ENCODE data around the gene SPECC1. TPM values are rescaled to one million over a fixed set of nuclear protein-coding genes. Genes with fewer than 3 reads are reported as not detected.

SPECC1 gene
- total and polyA plus RNA-seq, 2 donors (not counting 3 experiments of a cell fraction or from before 2014, with no cell fraction given), result 5.3 to 20.4 TPM

DNA sequence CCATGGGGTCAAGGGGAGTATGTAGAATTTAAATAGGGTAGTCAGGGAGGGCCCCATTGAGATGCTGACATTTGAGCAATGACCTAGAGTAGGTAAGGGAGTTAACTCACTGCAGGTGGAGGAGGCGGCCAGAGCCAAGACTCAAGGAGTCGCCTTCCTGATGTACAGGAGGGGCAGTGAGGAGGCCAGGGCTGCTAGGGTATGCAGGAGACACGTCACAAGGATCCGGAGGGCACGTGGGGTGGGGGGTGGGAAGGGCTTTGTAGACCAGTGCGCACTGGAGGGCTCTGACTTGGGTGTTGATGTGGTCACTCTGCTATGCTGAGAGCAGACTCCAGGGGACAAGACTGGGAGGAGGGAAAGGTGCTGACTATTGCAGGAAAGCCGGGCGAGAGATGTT, 37.5 kb downstream of the SPECC1 start:
- Histone ChIP-seq H3K27ac (ENCODE audit: insufficient read depth, low read depth, low read length) (no peak overlapping the region), H2AFZ (ENCODE audit: low read depth, low read length) (no peak overlapping the region), H3K4me2 (ENCODE audit: insufficient read depth, low read length) (no peak overlapping the region), H3K9ac (replicated peaks; ENCODE audit: extremely low read depth, insufficient read depth, low read length) (no peak overlapping the region), H3K36me3 (ENCODE audit: control insufficient read depth in 2 of 2, extremely low read depth in 1 of 2, insufficient read depth in 2 of 2, low read length in 2 of 2) (no peaks in the 10 kb centered on the region), H3K4me1 (ENCODE audit: control insufficient read depth, extremely low read depth, insufficient read depth, low read length) (no peaks in the 10 kb centered on the region), H3K9me3 (replicated peaks; ENCODE audit: control insufficient read depth, insufficient read depth, low read length) (no peaks in the 10 kb centered on the region), H3K9me1 (replicated peaks; ENCODE audit: control insufficient read depth, extremely low read depth, insufficient read depth, low read length) (no peaks in the 10 kb centered on the region), H3K27me3 (ENCODE audit: control insufficient read depth in 2 of 2, insufficient read depth in 2 of 2, low read length in 2 of 2) (peaks cover 0 to 2% of the 10 kb centered on the region in 2 experiments), H4K20me1 (replicated peaks; ENCODE audit: control insufficient read depth, extremely low read depth, insufficient read depth, low read length) (no peaks in the 10 kb centered on the region), H3K79me2 (ENCODE audit: control insufficient read depth, insufficient read depth, low read length) (no peaks in the 10 kb centered on the region), H3K4me3 (replicated peaks in 1 of 3; ENCODE audit: insufficient read depth in 1 of 3, low read depth in 1 of 3, low read length in 3 of 3) (no peak overlapping the region)
- TF ChIP-seq EZH2 (IDR thresholded peaks at IDR 0.05; ENCODE audit: borderline replicate concordance, low read depth, low read length, severe bottlenecking) (no peak), FOS (IDR thresholded peaks at IDR 0.05; ENCODE audit: borderline replicate concordance, insufficient read depth, low read length) (no peak), MYC (IDR thresholded peaks at IDR 0.05; ENCODE audit: low read depth, low read length) (no peak)
- TF ChIP-seq, protein P1, sequence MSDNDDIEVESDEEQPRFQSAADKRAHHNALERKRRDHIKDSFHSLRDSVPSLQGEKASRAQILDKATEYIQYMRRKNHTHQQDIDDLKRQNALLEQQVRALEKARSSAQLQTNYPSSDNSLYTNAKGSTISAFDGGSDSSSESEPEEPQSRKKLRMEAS (IDR thresholded peaks at IDR 0.05; ENCODE audit: insufficient read depth, insufficient read length), result no peak
- no peak for FAIRE-seq
- ChIA-PET POLR2A (no interaction called here), CTCF (no interaction called here)
- no TSS peak for BruUV-seq (replicated peaks)
- dilution Hi-C loops (cut with MboI; ENCODE audit: extremely low pct_ligation_motif_present, low sequenced_read_pairs) (no loop called here), intact Hi-C loops (cut with micrococcal nuclease) (no loop called here)
- DNase-seq (ENCODE audit: low read depth, low spot score), result no peak

DNA sequence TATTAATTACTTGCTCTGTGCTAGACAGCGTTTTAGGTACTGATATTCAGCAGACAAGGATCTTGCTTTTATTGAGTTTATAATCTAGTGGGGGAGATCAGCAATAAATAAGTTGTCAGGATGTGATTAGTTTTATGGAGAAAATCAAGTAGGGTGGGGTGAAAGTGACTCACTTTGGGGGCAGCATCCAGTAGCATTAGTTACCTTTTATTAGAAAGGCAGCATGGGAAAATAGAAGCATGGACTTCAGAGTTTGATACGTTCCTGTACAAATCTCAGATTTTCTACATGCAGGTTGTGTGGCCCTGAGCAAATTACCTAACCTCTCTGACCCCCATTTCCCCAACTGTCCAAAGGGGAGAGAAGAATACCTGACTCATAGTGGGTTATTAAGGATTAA, 42.5 kb downstream of the SPECC1 start:
- ChIA-PET POLR2A (no interaction called here), CTCF (no interaction called here)
- DNase-seq (ENCODE audit: low read depth, low spot score) (no peak), FAIRE-seq (no peak)
- intact Hi-C loops (cut with micrococcal nuclease), result no loop called here
- Histone ChIP-seq H3K4me3 (replicated peaks in 1 of 3; ENCODE audit: insufficient read depth in 1 of 3, low read depth in 1 of 3, low read length in 3 of 3) (no peak overlapping the region), H3K27ac (ENCODE audit: insufficient read depth, low read depth, low read length) (no peak overlapping the region), H3K36me3 (ENCODE audit: control insufficient read depth in 2 of 2, extremely low read depth in 1 of 2, insufficient read depth in 2 of 2, low read length in 2 of 2) (no peaks in the 10 kb centered on the region), H3K9me1 (replicated peaks; ENCODE audit: control insufficient read depth, extremely low read depth, insufficient read depth, low read length) (no peaks in the 10 kb centered on the region), H2AFZ (ENCODE audit: low read depth, low read length) (no peak overlapping the region), H3K79me2 (ENCODE audit: control insufficient read depth, insufficient read depth, low read length) (no peaks in the 10 kb centered on the region), H3K4me1 (ENCODE audit: control insufficient read depth, extremely low read depth, insufficient read depth, low read length) (no peaks in the 10 kb centered on the region), H4K20me1 (replicated peaks; ENCODE audit: control insufficient read depth, extremely low read depth, insufficient read depth, low read length) (no peaks in the 10 kb centered on the region), H3K9me3 (replicated peaks; ENCODE audit: control insufficient read depth, insufficient read depth, low read length) (no peaks in the 10 kb centered on the region), H3K27me3 (ENCODE audit: control insufficient read depth in 2 of 2, insufficient read depth in 2 of 2, low read length in 2 of 2) (peaks cover 0 to 2% of the 10 kb centered on the region in 2 experiments), H3K9ac (replicated peaks; ENCODE audit: extremely low read depth, insufficient read depth, low read length) (no peak overlapping the region), H3K4me2 (ENCODE audit: insufficient read depth, low read length) (no peak overlapping the region)
- dilution Hi-C loops (cut with MboI; ENCODE audit: extremely low pct_ligation_motif_present, low sequenced_read_pairs), result no loop called here
- no TSS peak for BruUV-seq (replicated peaks)
- TF ChIP-seq, protein P1 (IDR thresholded peaks at IDR 0.05; ENCODE audit: insufficient read depth, insufficient read length), result no peak
- TF ChIP-seq GATA2 (IDR thresholded peaks at IDR 0.05; ENCODE audit: insufficient read depth, insufficient read length, low read depth, low read length), result no peak
